ENCODE results near the gene TMEM266.

The TMEM266 gene

DNA sequence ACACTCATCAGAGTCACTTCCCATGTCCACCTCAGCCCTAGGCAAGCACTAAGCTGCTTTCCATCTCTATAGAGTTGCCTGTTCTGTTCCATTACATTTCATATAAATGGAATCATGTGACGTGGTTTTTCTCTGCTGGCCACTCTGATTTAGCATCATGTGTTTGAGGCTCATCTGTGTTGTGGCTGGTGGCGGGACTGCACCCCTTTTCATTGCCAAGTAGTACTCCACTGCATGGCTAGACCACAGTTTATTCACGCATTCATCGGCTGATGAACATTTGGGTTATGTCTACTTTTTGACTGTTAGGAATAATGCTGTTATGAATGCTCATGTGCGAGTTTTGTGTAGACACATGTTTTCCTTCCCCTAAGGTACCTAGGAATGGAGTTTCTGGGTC lies 114.9 kb downstream of the TMEM266 start:
- TF ChIP-seq, protein P1, sequence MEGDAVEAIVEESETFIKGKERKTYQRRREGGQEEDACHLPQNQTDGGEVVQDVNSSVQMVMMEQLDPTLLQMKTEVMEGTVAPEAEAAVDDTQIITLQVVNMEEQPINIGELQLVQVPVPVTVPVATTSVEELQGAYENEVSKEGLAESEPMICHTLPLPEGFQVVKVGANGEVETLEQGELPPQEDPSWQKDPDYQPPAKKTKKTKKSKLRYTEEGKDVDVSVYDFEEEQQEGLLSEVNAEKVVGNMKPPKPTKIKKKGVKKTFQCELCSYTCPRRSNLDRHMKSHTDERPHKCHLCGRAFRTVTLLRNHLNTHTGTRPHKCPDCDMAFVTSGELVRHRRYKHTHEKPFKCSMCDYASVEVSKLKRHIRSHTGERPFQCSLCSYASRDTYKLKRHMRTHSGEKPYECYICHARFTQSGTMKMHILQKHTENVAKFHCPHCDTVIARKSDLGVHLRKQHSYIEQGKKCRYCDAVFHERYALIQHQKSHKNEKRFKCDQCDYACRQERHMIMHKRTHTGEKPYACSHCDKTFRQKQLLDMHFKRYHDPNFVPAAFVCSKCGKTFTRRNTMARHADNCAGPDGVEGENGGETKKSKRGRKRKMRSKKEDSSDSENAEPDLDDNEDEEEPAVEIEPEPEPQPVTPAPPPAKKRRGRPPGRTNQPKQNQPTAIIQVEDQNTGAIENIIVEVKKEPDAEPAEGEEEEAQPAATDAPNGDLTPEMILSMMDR (IDR thresholded peaks at IDR 0.05; ENCODE audit: control extremely low read depth, extremely low read depth, low read depth, missing control alignments), result no peak
- no peak for DNase-seq (ENCODE audit: extremely low spot score)
- POLR2A ChIA-PET, result no interaction called here
- CTCF ChIA-PET, result interaction anchor here (1.5 kb wide), 1 partner anchor 11 kb away, joined by 3 read pairs; no protein-coding TSS in a partner anchor

DNA sequence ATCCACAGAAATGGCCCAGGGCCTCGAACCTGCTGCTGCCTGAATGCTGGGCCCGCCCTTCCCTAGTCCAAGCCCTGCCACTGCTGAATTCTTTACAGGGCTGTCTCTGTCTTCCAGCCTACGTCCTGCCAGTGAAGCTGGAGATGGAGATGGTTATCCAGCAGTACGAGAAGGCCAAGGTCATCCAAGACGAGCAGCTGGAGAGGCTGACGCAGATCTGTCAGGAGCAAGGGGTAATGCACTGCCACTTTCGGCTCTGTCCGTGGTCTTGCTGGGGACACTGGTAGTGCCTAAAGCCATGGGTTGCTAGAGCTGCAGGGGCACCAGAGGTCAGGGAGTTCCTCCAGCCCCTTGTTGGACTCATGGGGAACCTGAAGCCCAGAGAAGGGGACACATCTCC lies 115.7 kb downstream of the TMEM266 start:
- TF ChIP-seq, protein P1 (IDR thresholded peaks at IDR 0.05; ENCODE audit: control extremely low read depth, extremely low read depth, low read depth, missing control alignments), result no peak
- ChIA-PET CTCF (interaction anchor here (1.3 to 1.5 kb wide), 2 partner anchors 10 to 16 kb away, joined by 3 read pairs; no protein-coding TSS in a partner anchor), POLR2A (no interaction called here)
- DNase-seq (ENCODE audit: extremely low spot score), result no peak

DNA sequence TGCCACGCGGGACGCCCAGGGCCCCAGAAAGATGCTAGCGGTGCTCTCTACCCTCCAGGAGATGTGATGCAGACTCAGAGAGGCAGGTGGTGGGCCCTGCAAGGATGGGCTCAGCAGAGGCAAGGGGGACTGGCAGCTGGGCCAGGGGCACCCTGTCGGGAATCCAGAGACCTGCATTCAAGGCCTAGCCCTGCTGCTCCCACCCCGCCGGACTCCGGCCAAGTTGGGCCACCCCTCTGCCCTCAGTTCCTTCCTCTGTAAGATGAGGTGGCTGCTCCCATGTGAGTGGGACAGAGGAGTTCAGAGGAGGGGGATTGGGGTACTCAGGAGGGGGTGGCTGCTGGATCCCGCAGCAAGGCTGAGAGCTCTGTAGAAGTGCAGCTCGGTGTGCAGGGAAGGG lies 116.3 kb downstream of the TMEM266 start:
- TF ChIP-seq, protein P1 (IDR thresholded peaks at IDR 0.05; ENCODE audit: control extremely low read depth, extremely low read depth, low read depth, missing control alignments), result no peak
- CTCF ChIA-PET, result interaction anchor here (1.3 to 1.5 kb wide), 2 partner anchors 10 to 15 kb away, joined by 3 read pairs; no protein-coding TSS in a partner anchor
- DNase-seq (ENCODE audit: extremely low spot score), result no peak
- POLR2A ChIA-PET, result no interaction called here

DNA sequence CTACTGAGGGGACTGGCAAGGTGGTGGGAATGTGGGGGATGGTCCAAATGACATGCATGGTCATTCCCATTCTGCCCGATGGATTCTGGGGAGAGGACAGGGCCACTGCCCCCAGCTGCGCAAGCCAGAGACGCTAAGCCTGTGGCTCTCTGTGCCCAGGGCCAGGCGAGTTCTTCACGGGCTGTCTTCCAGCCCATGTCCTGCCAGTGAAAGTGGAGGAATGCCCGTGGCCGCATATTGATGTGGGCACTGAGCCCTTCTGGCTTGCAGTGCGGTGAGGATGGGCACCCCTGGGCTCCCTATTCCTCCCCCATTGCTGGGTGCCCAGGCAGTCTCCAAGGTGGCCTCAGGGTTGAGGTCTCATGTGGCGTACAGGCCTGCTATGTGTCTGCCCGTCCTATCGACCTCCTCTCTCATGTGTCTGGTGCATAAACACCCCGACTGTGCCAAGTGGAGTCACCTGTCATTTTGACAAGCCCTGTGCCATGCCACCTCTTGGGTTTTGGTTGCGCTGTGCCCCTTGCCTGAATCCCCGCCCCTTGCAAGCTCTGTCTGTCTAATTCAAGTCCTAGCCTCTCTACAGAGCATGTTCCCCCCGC lies 116.8 kb downstream of the TMEM266 start:
- POLR2A ChIA-PET, result no interaction called here
- CTCF ChIA-PET, result interaction anchor here (1.3 kb wide), 1 partner anchor 14 kb away, joined by 3 read pairs; no protein-coding TSS in a partner anchor
- no peak for DNase-seq (ENCODE audit: extremely low spot score)
- TF ChIP-seq, protein P1 (IDR thresholded peaks at IDR 0.05; ENCODE audit: control extremely low read depth, extremely low read depth, low read depth, missing control alignments), result no peak

DNA sequence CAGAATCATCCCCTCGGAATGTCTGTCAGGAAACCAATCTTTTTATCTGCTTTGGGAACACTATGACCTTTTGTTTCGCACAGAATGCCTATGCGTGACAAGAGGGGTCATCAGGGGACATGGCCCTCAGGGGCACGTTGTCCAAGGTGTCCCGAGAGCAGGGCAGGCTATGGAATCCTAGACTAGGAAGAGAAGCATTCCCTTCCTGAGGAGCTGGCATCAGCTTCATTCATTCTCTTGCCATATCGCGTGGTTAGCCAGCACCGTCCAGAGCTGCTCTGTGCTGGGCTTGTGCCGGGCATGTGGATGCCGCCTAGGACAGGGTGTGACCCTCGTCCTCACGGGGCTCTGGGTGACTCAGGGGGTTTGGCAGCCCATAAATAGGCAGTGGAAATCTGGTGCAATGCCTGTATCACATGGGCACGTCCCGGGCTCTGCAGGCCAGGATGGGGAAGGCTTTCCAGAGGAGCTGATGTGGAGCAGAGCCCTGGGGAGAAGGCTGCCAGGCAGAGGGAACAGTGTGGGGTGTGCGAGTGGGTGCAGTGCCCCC lies 117.8 kb downstream of the TMEM266 start:
- CTCF ChIA-PET, result interaction anchor here (1.3 kb wide), 1 partner anchor 9 kb away, joined by 3 read pairs; no protein-coding TSS in a partner anchor

DNA sequence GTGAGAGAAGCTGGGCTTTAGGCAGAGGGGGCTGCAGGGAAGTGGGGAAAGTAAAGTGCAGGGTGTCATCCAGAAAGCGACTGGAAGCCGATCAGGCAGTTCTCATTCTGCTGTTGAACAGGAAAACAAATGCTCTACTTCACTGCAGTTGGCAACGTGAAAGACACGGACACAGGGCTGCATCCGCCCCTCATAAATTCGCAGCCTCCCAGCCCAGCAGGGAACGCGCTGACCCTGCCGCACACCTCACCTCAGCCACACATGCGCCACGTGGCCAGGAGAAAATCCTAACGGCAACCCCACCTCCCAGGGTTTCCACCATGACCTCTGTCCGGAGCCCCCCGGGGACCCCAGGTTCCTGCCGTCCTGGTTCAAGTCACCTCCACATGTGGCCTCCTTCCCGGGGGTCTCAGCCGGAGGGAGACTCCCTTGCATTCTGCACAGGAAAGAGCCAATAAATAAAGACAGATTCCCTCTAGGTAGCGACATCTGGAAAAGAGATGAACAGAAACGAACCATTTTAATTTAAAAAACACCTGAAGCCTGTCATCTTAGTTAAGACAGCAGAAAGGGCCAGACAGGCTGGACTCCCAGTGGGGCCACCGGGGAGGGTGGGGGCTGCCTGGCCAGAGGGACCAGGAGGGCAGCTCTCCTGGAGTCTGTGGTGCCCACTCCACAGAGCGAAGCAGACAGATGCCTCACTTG lies 118.7 kb downstream of the TMEM266 start:
- ChIA-PET CTCF (interaction anchor here (1.3 kb wide), 1 partner anchor 10 kb away, joined by 3 read pairs; no protein-coding TSS in a partner anchor), POLR2A (no interaction called here)
- no peak for DNase-seq (ENCODE audit: extremely low spot score)
- TF ChIP-seq, protein P1 (IDR thresholded peaks at IDR 0.05; ENCODE audit: control extremely low read depth, extremely low read depth, low read depth, missing control alignments), result no peak

More for the DNA sequence above, 117.8 kb downstream of the TMEM266 start:
- DNase-seq (ENCODE audit: extremely low spot score), result no peak
- POLR2A ChIA-PET, result no interaction called here
- TF ChIP-seq, protein P1 (IDR thresholded peaks at IDR 0.05; ENCODE audit: control extremely low read depth, extremely low read depth, low read depth, missing control alignments), result no peak
